H1 (cell line): Measurements from ENCODE around the gene QSOX1. TPM values are rescaled to one million over a fixed set of nuclear protein-coding genes. Genes with fewer than 3 reads are reported as not detected.

Source experiments
- CTCF ChIA-PET: fragments of 300-600 bp; sonication (Branson Sonifier 250); formaldehyde crosslinking; loops from one replicate; lab custom pipeline; 2021; ENCODE audit not compliant: partially characterized antibody; lab: Charles Lee
- POLR2A ChIA-PET: fragments of 300-600 bp; sonication (Branson Sonifier 250); formaldehyde crosslinking; loops from one replicate; lab custom pipeline; 2021; ENCODE audit warnings: inconsistent platforms; ENCODE audit not compliant: partially characterized antibody; lab: Charles Lee
- DNase-seq, 2 experiments: peaks; one replicate each; pipeline versions ENCODE4 v3.0.0 to v3.0.0-alpha.2; 2010 to 2022; ENCODE audit warnings: low spot score in 2 of 2, low read depth in 1 of 2, mixed read lengths in 1 of 2
- FAIRE-seq: peaks from 2 replicates; lab custom pipeline; 2011; peaks lifted over from hg19 to GRCh38; lab: Jason Lieb, UNC
- H2AFZ ChIP-seq: 2 replicates; pipeline ENCODE4 v1.8.1; 2012; ENCODE audit warnings: low read length, inconsistent platforms
- H2AK5ac ChIP-seq: 2 replicates; pipeline ENCODE4 v1.6.1; 2013; ENCODE audit warnings: low read depth, low read length
- H2BK120ac ChIP-seq: replicated peaks from 2 replicates; pipeline ENCODE3; 2013; ENCODE audit warnings: low read depth, low read length, inconsistent platforms
- H2BK12ac ChIP-seq: 2 replicates; pipeline ENCODE4 v1.6.1; 2013; ENCODE audit warnings: low read depth, low read length
- H2BK15ac ChIP-seq: 2 replicates; pipeline ENCODE4 v1.6.1; 2013; ENCODE audit warnings: low read length
- H2BK20ac ChIP-seq: 2 replicates; pipeline ENCODE4 v1.6.1; 2013; ENCODE audit warnings: low read length
- H2BK5ac ChIP-seq: 2 replicates; pipeline ENCODE4 v1.6.1; 2013; ENCODE audit warnings: low read depth, low read length
- H3K14ac ChIP-seq: 2 replicates; pipeline ENCODE4 v1.6.1; 2013; ENCODE audit warnings: inconsistent platforms; ENCODE audit not compliant: insufficient read length
- H3K18ac ChIP-seq: 2 replicates; pipeline ENCODE4 v1.6.1; 2013; ENCODE audit warnings: low read length; ENCODE audit errors: extremely low read depth
- H3K23ac ChIP-seq: 2 replicates; pipeline ENCODE4 v1.6.1; 2013; ENCODE audit warnings: inconsistent platforms; ENCODE audit not compliant: insufficient read length
- H3K23me2 ChIP-seq: 2 replicates; pipeline ENCODE4 v1.6.1; 2013; ENCODE audit warnings: low read depth, low read length
- H3K27ac ChIP-seq: 2 replicates; pipeline ENCODE4 v1.6.1; 2011; ENCODE audit warnings: low read depth, low read length, inconsistent platforms
- H3K27me3 ChIP-seq, 4 experiments: replicated peaks in 1 of 4; 1 replicate in 1 of 4; 2 replicates in 3 of 4; pipeline versions ENCODE4 v1.6.1 to v1.8.1; 2011 to 2013; ENCODE audit warnings: low read length in 3 of 4, mild to moderate bottlenecking in 3 of 4, inconsistent platforms in 2 of 4, mixed read lengths in 2 of 4, moderate library complexity in 1 of 4; ENCODE audit not compliant: control insufficient read depth in 3 of 4, insufficient read depth in 3 of 4; ENCODE audit errors: extremely low read depth in 1 of 4
- H3K36me3 ChIP-seq, 4 experiments: 2 replicates each; pipeline versions ENCODE4 v1.6.1 to v1.8.1; 2011 to 2013; ENCODE audit warnings: mild to moderate bottlenecking in 4 of 4, low read length in 3 of 4, moderate library complexity in 2 of 4, control low read depth in 1 of 4, inconsistent platforms in 1 of 4; ENCODE audit not compliant: insufficient read depth in 4 of 4, control insufficient read depth in 2 of 4
- H3K4ac ChIP-seq: replicated peaks from 2 replicates; pipeline ENCODE3; 2013; ENCODE audit warnings: low read length, low read depth, mixed read lengths, inconsistent platforms; ENCODE audit not compliant: insufficient read length
- H3K4me1 ChIP-seq, 4 experiments: replicated peaks in 1 of 4; 1 replicate in 1 of 4; 2 replicates in 3 of 4; pipeline versions ENCODE4 v1.6.1 to v1.8.1; 2011 to 2013; ENCODE audit warnings: low read length in 3 of 4, inconsistent platforms in 2 of 4, mixed read lengths in 1 of 4; ENCODE audit not compliant: insufficient read depth in 4 of 4, control insufficient read depth in 3 of 4
- H3K4me2 ChIP-seq, 2 experiments: 2 replicates each; pipeline versions ENCODE4 v1.6.1 to v1.8.1; 2011 to 2013; ENCODE audit warnings: low read depth in 2 of 2, low read length in 2 of 2, control low read depth in 1 of 2, inconsistent platforms in 1 of 2, mild to moderate bottlenecking in 1 of 2; ENCODE audit not compliant: insufficient read depth in 1 of 2
- H3K4me3 ChIP-seq, 4 experiments: fragments of 200-600, 300-600 bp in 1 of 4; sonication (generic), shearing (Covaris generic), sonication (Bioruptor Twin) in 1 of 4; 2 replicates each; pipeline versions ENCODE4 v1.5.1 to v1.8.1; 2011 to 2016; ENCODE audit warnings: low read length in 4 of 4, low read depth in 3 of 4, control low read depth in 2 of 4, inconsistent platforms in 2 of 4, mild to moderate bottlenecking in 2 of 4, mixed read lengths in 1 of 4, moderate library complexity in 1 of 4; ENCODE audit not compliant: insufficient read depth in 2 of 4; ENCODE audit errors: extremely low read depth in 1 of 4
- H3K56ac ChIP-seq: replicated peaks from 2 replicates; pipeline ENCODE3; 2013; ENCODE audit warnings: low read depth, mild to moderate bottlenecking, mixed read lengths, low read length, inconsistent platforms; ENCODE audit not compliant: insufficient read length
- H3K79me1 ChIP-seq: 2 replicates; pipeline ENCODE4 v1.6.1; 2013; ENCODE audit warnings: low read depth, low read length, control low read depth
- H3K79me2 ChIP-seq, 2 experiments: 2 replicates each; pipeline versions ENCODE4 v1.6.1 to v1.8.1; 2012 to 2013; ENCODE audit warnings: low read length in 2 of 2, mild to moderate bottlenecking in 2 of 2, inconsistent platforms in 1 of 2; ENCODE audit not compliant: insufficient read depth in 2 of 2, control insufficient read depth in 1 of 2
- H3K9ac ChIP-seq, 4 experiments: replicated peaks in 1 of 4; 1 replicate in 1 of 4; 2 replicates in 3 of 4; pipeline versions ENCODE4 v1.6.1 to v1.8.1; 2011 to 2013; ENCODE audit warnings: low read depth in 3 of 4, low read length in 3 of 4, control low read depth in 2 of 4, mild to moderate bottlenecking in 2 of 4, moderate library complexity in 2 of 4, inconsistent platforms in 1 of 4; ENCODE audit errors: extremely low read depth in 1 of 4
- H3K9me3 ChIP-seq, 2 experiments: 2 replicates each; pipeline versions ENCODE4 v1.6.1 to v1.8.1; 2012 to 2013; ENCODE audit warnings: mild to moderate bottlenecking in 2 of 2, moderate library complexity in 2 of 2, control low read depth in 1 of 2, inconsistent platforms in 1 of 2, low read depth in 1 of 2, low read length in 1 of 2, mixed read lengths in 1 of 2; ENCODE audit not compliant: insufficient read depth in 2 of 2
- H4K20me1 ChIP-seq, 2 experiments: replicated peaks in 1 of 2; 2 replicates each; pipeline versions ENCODE3 to v1.8.1; 2011 to 2013; ENCODE audit warnings: inconsistent platforms in 2 of 2, low read length in 2 of 2, mild to moderate bottlenecking in 1 of 2; ENCODE audit not compliant: insufficient read depth in 2 of 2, control insufficient read depth in 1 of 2
- H4K5ac ChIP-seq: 2 replicates; pipeline ENCODE4 v1.6.1; 2013; ENCODE audit warnings: low read length, low read depth, mixed read lengths, inconsistent platforms; ENCODE audit not compliant: insufficient read length
- H4K8ac ChIP-seq: 2 replicates; pipeline ENCODE4 v1.8.0; 2013; ENCODE audit warnings: mild to moderate bottlenecking, moderate library complexity, low read length, inconsistent platforms; ENCODE audit not compliant: insufficient read depth; ENCODE audit errors: extremely low read depth
- H4K91ac ChIP-seq: replicated peaks from 2 replicates; pipeline ENCODE3; 2013; ENCODE audit warnings: low read length, mixed read lengths, inconsistent platforms; ENCODE audit not compliant: insufficient read length
- EGR1 ChIP-seq: IDR thresholded peaks from 2 replicates; pipeline ENCODE4 v1.6.1; 2011; ENCODE audit warnings: low read depth, low read length, borderline replicate concordance
- HDAC2 ChIP-seq, 2 experiments: fragments of 300-600 bp in 1 of 2; sonication (generic) in 1 of 2; IDR thresholded peaks; 2 replicates each; pipeline ENCODE4 v1.6.1; 2011 to 2012; ENCODE audit warnings: low read depth in 2 of 2, low read length in 2 of 2, mild to moderate bottlenecking in 2 of 2, moderate library complexity in 2 of 2, borderline replicate concordance in 1 of 2, inconsistent platforms in 1 of 2
- HDAC6 ChIP-seq: IDR thresholded peaks from one replicate; pipeline ENCODE4 v1.7.1; 2012; ENCODE audit warnings: low read depth, mild to moderate bottlenecking, inconsistent platforms, low read length, moderate library complexity
- JUN ChIP-seq: IDR thresholded peaks from 2 replicates; pipeline ENCODE4 v1.6.1; 2011; ENCODE audit warnings: low read depth, mild to moderate bottlenecking, improper control_type of control experiment, low read length
- NRF1 ChIP-seq: IDR thresholded peaks from 2 replicates; pipeline ENCODE4 v1.6.1; 2011; ENCODE audit warnings: mild to moderate bottlenecking, low read depth, low read length, improper control_type of control experiment
- RNF2 ChIP-seq: fragments of 200-900, 300-1000 bp; sonication (generic); IDR thresholded peaks from 2 replicates; pipeline ENCODE4 v1.7.1; 2016; ENCODE audit warnings: borderline replicate concordance, low read depth, mild to moderate bottlenecking, antibody characterized with exemption, low read length; ENCODE audit not compliant: poor library complexity, severe bottlenecking; ENCODE audit errors: missing control alignments
- SP2 ChIP-seq: IDR thresholded peaks from 2 replicates; pipeline ENCODE4 v1.6.1; 2012; ENCODE audit warnings: mild to moderate bottlenecking, low read length, inconsistent platforms
- YY1 ChIP-seq: IDR thresholded peaks from 2 replicates; pipeline ENCODE4 v1.6.1; 2011; ENCODE audit warnings: low read depth, mild to moderate bottlenecking, low read length
- ZNF274 ChIP-seq: IDR thresholded peaks from 2 replicates; pipeline ENCODE4 v1.7.0; 2012; ENCODE audit warnings: low read length, borderline replicate concordance; ENCODE audit errors: extremely low read depth
- WGBS, 2 experiments: shearing (Covaris generic) in 1 of 2; methylation state at CpG; one replicate each; pipeline versions ENCODE4 v1.1.6 to v1.1.7; 2013 to 2015; ENCODE audit warnings: low lambda C conversion rate in 2 of 2, mixed read lengths in 2 of 2, inconsistent platforms in 1 of 2, low coverage in 1 of 2, missing lambda C conversion rate in 1 of 2; ENCODE audit not compliant: insufficient replicate concordance in 2 of 2, insufficient coverage in 1 of 2, insufficient read length in 1 of 2; ENCODE audit errors: extremely low coverage in 1 of 2, missing lambda C conversion rate in 1 of 2; 5-methylcytosine and 5-hydroxymethylcytosine counted together
- polyA plus RNA-seq, 7 experiments: library from polyadenylated mRNA; depleted of rRNA in 3 of 7; stranded (reverse) in 5 of 7; unstranded in 2 of 7; fragments of >200 nt in 5 of 7; fragments of 200-250 nt in 2 of 7; gene quantifications; 1 replicate in 5 of 7; 2 replicates in 1 of 7; 4 replicates in 1 of 7; pipeline versions ENCODE4 v1.2.1 to v1.2.3, GENCODE V29; 2011 to 2013; ENCODE audit warnings: missing spikeins in 2 of 7, mixed read lengths in 2 of 7
- total RNA-seq: library from RNA; stranded (reverse); fragmentation: NEBNext Ultra II Directional; extraction: Animal tissue kit (Norgen Biotek cat#: 25700); gene quantifications from 2 replicates; pipeline ENCODE4 v1.2.1, GENCODE V29; 2021

The QSOX1 gene
- total and polyA plus RNA-seq, 2 of the 8 experiments (the other 6 are each of a cell fraction or from before 2014, with no cell fraction given), result 97.7 to 123 TPM

GRCh38 chr1:180198196-180198595, 43.5 kb downstream of the QSOX1 start:
- no peaks in the 10 kb centered on the region for H3K79me2 ChIP-seq
- no peak overlapping the region; the same call in 1 of the 2 replicates for H3K18ac ChIP-seq
- H4K91ac ChIP-seq, result no peak overlapping the region
- H3K9ac ChIP-seq, result no peak overlapping the region
- no peak overlapping the region for H2BK5ac ChIP-seq
- no peaks in the 10 kb centered on the region for H3K23me2 ChIP-seq
- no peak overlapping the region for H4K5ac ChIP-seq
- no peak overlapping the region for H2AK5ac ChIP-seq
- H3K4me1 ChIP-seq, result peaks cover 0 to 1% (median 0%) of the 10 kb centered on the region in 4 experiments; a peak in 1 of 7 replicates
- H2BK15ac ChIP-seq, result no peak overlapping the region
- H3K4ac ChIP-seq, result no peak overlapping the region
- H2BK120ac ChIP-seq, result no peak overlapping the region
- no peak overlapping the region for H2BK20ac ChIP-seq
- H2AFZ ChIP-seq, result no peak overlapping the region
- H3K23ac ChIP-seq, result no peak overlapping the region
- no peak overlapping the region for H3K4me2 ChIP-seq
- peaks cover 4 to 9% of the 10 kb centered on the region in 2 experiments for H4K20me1 ChIP-seq
- TF ChIP-seq YY1 (no peak), RNF2 (no peak), JUN (no peak), NRF1 (no peak), SP2 (no peak), ZNF274 (no peak), HDAC2 (IDR thresholded peaks at IDR 0.05; ENCODE audit: borderline replicate concordance in 1 of 2, low read depth in 2 of 2, low read length in 2 of 2) (no peak), EGR1 (no peak), HDAC6 (no peak)
- no peaks in the 10 kb centered on the region for H3K27me3 ChIP-seq
- WGBS, 2 experiments, result 78% methylated on average over 4 of the region's 4 CpGs; no CpG with 5 or more reads in 1 of the 2 experiments
- H3K36me3 ChIP-seq, result peaks cover 2 to 9% (median 6%) of the 10 kb centered on the region in 4 experiments; a peak in 4 of 8 replicates
- DNase-seq (no peak), FAIRE-seq (no peak)
- no peak overlapping the region for H3K14ac ChIP-seq
- no peak overlapping the region for H3K27ac ChIP-seq
- no peaks in the 10 kb centered on the region for H3K79me1 ChIP-seq
- H3K56ac ChIP-seq, result no peak overlapping the region
- no peak overlapping the region for H4K8ac ChIP-seq
- ChIA-PET POLR2A (interaction anchor here (1.2 to 2.1 kb wide), 3 partner anchors 10 to 28 kb away, joined by 4 to 7 read pairs (median 4); no protein-coding TSS in a partner anchor), CTCF (interaction anchor here (0.9 to 14.4 kb wide), 12 partner anchors 8 to 285 kb away, joined by 3 to 160 read pairs (median 6); no protein-coding TSS in a partner anchor)
- no peaks in the 10 kb centered on the region for H3K9me3 ChIP-seq
- H2BK12ac ChIP-seq, result no peak overlapping the region
- H3K4me3 ChIP-seq, result no peak overlapping the region
